KOPT-K1 (cell line): ENCODE measurements around the gene TOM1L2.

Experiments
- H3K27ac ChIP-seq: fragments of 200-600 bp; sonication (generic); 2 replicates; pipeline ENCODE4 v1.5.1; 2016; ENCODE audit warnings: antibody characterized with exemption, mild to moderate bottlenecking, low read depth, low read length; ENCODE audit not compliant: poor library complexity, severe bottlenecking
- H3K36me3 ChIP-seq: fragments of 200-600 bp; sonication (generic); 2 replicates; pipeline ENCODE4 v1.5.1; 2017; ENCODE audit warnings: antibody characterized with exemption, mild to moderate bottlenecking, low read length, moderate library complexity; ENCODE audit not compliant: insufficient read depth
- H3K9me3 ChIP-seq: fragments of 200-600 bp; sonication (generic); 2 replicates; pipeline ENCODE4 v1.5.1; 2017; ENCODE audit warnings: antibody characterized with exemption, low read length, mild to moderate bottlenecking; ENCODE audit not compliant: insufficient read depth, poor library complexity, severe bottlenecking

TOM1L2 gene

GRCh38 chr17:17836818-17837379 is 135.3 kb downstream of the TOM1L2 start, which contains the start of gene SREBF1:
SREBF1 (minus strand) TSS chr17:17836986; CDS start chr17:17836817, 169 bp downstream.
- Histone ChIP-seq H3K9me3 (no peaks in the 10 kb centered on the region), H3K27ac (peak within 1 kb of the TSS; percentile 99), H3K36me3 (peaks cover 18% of the 10 kb centered on the region)

DNA sequence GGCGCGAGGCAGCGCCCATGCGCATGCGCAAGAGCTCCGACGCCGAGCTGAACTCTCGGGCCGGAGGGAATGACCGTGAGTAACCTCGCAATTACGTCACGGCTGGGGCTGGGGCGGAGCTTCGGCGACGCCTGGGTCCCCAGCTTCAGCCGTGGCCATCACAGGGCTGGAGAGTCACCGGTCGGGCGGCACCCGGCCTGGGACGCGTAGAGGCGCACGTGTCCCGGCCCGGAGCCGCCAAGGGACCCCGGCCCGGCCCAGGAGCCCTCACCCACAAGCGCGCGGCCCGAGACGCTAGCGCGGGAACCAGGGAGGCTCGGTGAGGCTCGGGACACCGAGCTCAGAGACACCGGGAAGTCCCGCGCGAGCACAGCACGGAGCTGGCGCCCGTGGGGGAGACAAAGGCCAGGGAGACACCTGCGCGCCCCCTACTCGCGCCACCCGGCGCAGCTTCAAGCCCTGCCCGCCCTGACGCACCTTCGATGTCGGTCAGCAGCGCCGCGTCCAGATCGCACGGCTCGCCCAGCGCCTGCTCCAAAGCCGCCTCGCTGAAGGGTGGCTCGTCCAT is 135.9 kb downstream of the TOM1L2 start:
- peak overlapping the region; percentile 99 for H3K27ac ChIP-seq
- H3K36me3 ChIP-seq, result peaks cover 24% of the 10 kb centered on the region

GRCh38 chr17:17835415-17836249 is 136.6 kb downstream of the TOM1L2 start:
- peaks cover 31% of the 10 kb centered on the region for H3K36me3 ChIP-seq
- no peaks in the 10 kb centered on the region for H3K9me3 ChIP-seq
- H3K27ac ChIP-seq, result peak overlapping the region; percentile 99

More for the DNA sequence above, 135.9 kb downstream of the TOM1L2 start:
- no peaks in the 10 kb centered on the region for H3K9me3 ChIP-seq

- peaks cover 37% of the 10 kb centered on the region for H3K36me3 ChIP-seq
- H3K9me3 ChIP-seq, result no peaks in the 10 kb centered on the region
- peak overlapping the region; percentile 99 for H3K27ac ChIP-seq
Observed at GRCh38 chr17:17834974-17835373, 137.2 kb downstream of the TOM1L2 start.

DNA sequence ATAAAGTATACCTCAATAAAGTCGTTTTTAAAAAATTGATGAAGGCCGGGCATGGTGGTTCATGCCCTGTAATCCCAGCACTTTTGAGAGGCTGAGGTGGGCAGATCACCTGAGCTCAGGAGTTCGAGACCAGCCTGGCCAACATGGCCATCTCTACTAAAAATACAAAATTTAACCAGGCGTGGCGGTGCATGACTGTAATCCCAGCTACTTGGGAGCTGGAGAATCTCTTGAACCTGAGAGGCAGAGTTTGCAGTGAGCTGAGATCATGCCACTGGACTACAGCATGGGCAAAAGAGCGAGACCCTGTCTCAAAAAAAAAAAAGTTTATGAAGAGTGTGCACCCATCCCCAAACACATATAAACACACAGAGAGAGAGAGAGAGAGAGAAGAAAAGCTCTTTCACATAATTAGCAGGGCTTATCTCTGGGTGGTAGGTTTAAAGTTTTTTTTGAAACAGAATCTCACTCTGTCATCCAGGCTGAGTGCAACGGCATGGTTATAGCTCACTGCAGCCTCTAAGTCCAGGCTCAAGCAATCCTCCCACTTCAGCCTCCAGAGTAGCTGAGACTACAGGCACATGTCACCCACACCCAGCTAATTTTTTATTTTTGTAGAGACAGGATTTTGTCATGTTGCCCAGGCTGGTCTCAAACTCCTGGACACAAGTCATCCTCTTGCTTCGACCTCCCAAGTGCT is 138.4 kb downstream of the TOM1L2 start:
- Histone ChIP-seq H3K27ac (peak overlapping the region; percentile 99), H3K36me3 (peaks cover 45% of the 10 kb centered on the region), H3K9me3 (no peaks in the 10 kb centered on the region)

DNA sequence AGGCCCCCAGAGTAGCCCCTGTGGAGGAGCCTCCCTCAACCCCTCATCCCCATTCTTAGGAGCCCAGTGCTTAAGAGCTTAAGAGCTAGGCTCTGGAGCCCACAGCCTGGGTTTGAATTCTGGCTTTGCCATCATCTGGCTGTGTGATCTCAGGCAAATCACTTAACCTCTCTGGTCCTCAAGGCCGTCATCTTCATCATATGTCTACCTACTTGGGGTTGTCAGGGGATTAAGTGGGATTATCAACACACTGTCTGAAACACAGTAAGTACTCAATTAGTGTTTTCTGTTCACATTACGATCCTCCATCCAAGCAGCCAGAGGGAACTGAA is 140.2 kb downstream of the TOM1L2 start:
- Histone ChIP-seq H3K9me3 (no peaks in the 10 kb centered on the region), H3K27ac (peak overlapping the region; percentile 29), H3K36me3 (peaks cover 45% of the 10 kb centered on the region)

GRCh38 chr17:17831208-17832031 is 140.8 kb downstream of the TOM1L2 start:
- Histone ChIP-seq H3K36me3 (peaks cover 45% of the 10 kb centered on the region), H3K27ac (peak overlapping the region; percentile 29)

GRCh38 chr17:17830740-17831207 is 141.4 kb downstream of the TOM1L2 start:
- Histone ChIP-seq H3K27ac (peak overlapping the region; percentile 29), H3K36me3 (peaks cover 45% of the 10 kb centered on the region)

More at GRCh38 chr17:17831208-17832031, 140.8 kb downstream of the TOM1L2 start:
- no peaks in the 10 kb centered on the region for H3K9me3 ChIP-seq

GRCh38 chr17:17830269-17830567 is 142.0 kb downstream of the TOM1L2 start:
- Histone ChIP-seq H3K9me3 (no peaks in the 10 kb centered on the region), H3K36me3 (peaks cover 45% of the 10 kb centered on the region), H3K27ac (peak overlapping the region; percentile 29)

More at GRCh38 chr17:17830740-17831207, 141.4 kb downstream of the TOM1L2 start:
- no peaks in the 10 kb centered on the region for H3K9me3 ChIP-seq

DNA sequence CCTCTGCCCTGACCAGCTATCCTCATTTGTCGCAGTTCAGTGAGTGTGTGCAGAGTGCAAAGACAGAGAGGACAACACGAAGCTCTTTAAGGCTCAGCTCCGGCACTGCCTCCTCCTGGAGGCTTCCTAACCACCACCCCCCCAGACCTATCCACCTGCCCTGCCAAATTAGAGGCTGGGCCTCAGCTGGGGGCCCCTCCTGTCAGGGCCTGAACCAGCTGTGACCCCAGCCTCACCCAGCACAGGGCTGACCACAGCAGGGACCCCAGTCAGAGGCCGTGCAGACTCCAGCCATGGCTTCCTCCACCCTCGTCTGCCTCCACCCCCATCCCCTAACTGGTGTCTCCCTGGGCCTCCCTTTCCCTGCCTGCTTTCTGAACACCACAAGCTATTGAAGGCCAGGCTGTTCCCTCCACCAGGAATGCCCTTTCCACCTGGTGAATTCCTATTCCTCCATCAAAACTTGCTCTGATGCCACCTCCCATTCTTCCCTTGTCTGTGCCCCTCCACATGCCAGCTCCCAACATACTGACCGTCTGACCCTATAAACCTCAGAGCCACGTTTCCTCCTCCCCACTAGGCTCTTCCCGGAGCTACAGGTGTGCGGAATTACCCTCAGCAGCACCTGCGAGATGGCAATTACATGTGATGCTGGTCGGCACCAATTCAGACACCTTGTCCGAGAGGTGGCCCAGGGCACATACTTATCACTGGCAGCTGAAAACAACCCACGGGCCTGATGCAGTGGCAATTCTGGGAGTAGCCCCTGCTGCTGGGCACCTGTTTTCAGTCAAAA is 144.2 kb downstream of the TOM1L2 start:
- Histone ChIP-seq H3K36me3 (peaks cover 34% of the 10 kb centered on the region), H3K27ac (peak overlapping the region; percentile 98), H3K9me3 (no peaks in the 10 kb centered on the region)

GRCh38 chr17:17826942-17827785 is 145.0 kb downstream of the TOM1L2 start:
- peak overlapping the region; percentile 98 for H3K27ac ChIP-seq
- peaks cover 34% of the 10 kb centered on the region for H3K36me3 ChIP-seq
- H3K9me3 ChIP-seq, result no peaks in the 10 kb centered on the region

- Histone ChIP-seq H3K9me3 (no peaks in the 10 kb centered on the region), H3K36me3 (peaks cover 26% of the 10 kb centered on the region), H3K27ac (peak overlapping the region; percentile 98)
Observed at GRCh38 chr17:17826342-17826713, 145.9 kb downstream of the TOM1L2 start.
